Uterus (tissue), 2 donors: ENCODE results near the gene PTCRA.

Source experiments
- CTCF ChIP-seq, 4 experiments: fragments of 200-600 bp in 2 of 4; fragments of 450-650 bp in 2 of 4; sonication (generic) in 2 of 4; IDR thresholded peaks; one replicate each; pipeline ENCODE4 v1.5.1; 2016 to 2019; ENCODE audit warnings: antibody characterized with exemption in 4 of 4, mild to moderate bottlenecking in 2 of 4, moderate library complexity in 1 of 4
- POLR2A ChIP-seq, 2 donors: fragments of 450-650 bp; IDR thresholded peaks; one replicate each; pipeline ENCODE4 v1.6.1; 2016; ENCODE audit warnings: antibody characterized with exemption in 2 of 2, mild to moderate bottlenecking in 1 of 2, moderate library complexity in 1 of 2

DNA sequence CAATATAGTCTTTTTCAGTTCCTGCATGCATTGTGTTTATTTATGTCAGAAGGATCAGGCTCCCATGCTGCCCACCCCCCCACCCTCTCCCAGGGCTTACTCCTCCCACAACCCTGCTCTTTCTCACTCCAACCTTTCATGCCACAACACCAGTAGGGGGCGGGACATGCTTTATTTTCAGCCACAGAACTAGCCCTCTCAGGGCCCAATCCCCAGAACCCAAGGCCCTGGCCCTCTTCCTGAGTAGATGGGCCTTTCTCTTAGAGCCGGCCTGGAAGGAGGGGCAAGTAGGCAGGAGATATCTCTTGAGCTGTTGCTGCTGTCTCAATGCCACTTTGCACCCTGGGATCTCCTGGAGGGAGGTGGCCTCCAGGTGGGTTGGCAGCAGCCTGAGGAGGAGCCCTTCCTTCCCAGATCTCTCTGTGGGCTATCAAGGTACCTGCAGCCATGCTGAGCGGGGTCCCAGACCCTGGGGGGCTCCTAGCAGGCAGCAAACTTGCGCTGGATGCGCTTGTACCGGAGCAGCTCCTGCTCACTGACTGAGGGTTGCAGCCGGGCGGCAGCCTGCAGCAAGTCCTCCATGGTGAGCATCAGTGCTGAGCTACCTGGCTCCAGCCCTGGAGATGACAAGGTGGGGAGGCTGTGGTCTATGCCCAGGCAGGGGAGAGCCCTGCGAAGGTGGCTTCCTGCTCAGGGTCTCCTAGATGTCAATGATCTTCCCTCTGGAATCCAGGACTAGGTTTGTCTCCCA, 48.2 kb downstream of the PTCRA start:
- TF ChIP-seq POLR2A (IDR thresholded peaks at IDR 0.05) (no peak), CTCF (IDR thresholded peaks at IDR 0.05) (no peak)
